DND-41 (cell line): ENCODE results near the gene GSE1.

ENCODE experiments used
- CTCF ChIP-seq: IDR thresholded peaks from 2 replicates; pipeline ENCODE4 v1.5.1; 2012; ENCODE audit warnings: borderline replicate concordance, low read length, moderate library complexity, mild to moderate bottlenecking; ENCODE audit not compliant: poor library complexity, severe bottlenecking; ENCODE audit errors: extremely low read depth
- EZH2 ChIP-seq: IDR thresholded peaks from 3 replicates; pipeline ENCODE4 v1.6.1; 2012; ENCODE audit warnings: borderline replicate concordance, low read depth, mild to moderate bottlenecking, moderate library complexity, low read length, inconsistent platforms; ENCODE audit not compliant: severe bottlenecking

GRCh38 chr16:85565340-85565739, 47.8 kb upstream of the GSE1 start:
- no peak for TF ChIP-seq CTCF
- TF ChIP-seq EZH2, result no peak
